ENCODE data around the gene ZNF835. TPM values are rescaled to one million over a fixed set of nuclear protein-coding genes. Genes with fewer than 3 reads are reported as not detected.

The ZNF835 gene
- not detected in 2 replicates for total RNA-seq (2013; cell fraction: nucleolus; rRNA removed)
- not detected in 2 replicates for total RNA-seq (2014; rRNA removed)
- not detected in 2 replicates for total RNA-seq (2014; rRNA removed; fragmentation: Illumina TruSeq; extraction: Trizol)
- total RNA-seq (2021), result not detected in 2 replicates
- polyA plus RNA-seq (2011; ENCODE audit: low read depth), result not detected
- polyA plus RNA-seq (2011; rRNA removed), result not detected in 2 replicates
- not detected in 2 replicates for polyA plus RNA-seq (2011; cell fraction: cytosol; rRNA removed)
- polyA plus RNA-seq (2011; cell fraction: nucleus; rRNA removed), result not detected in 2 replicates
- polyA plus RNA-seq (2012), result 0.03 TPM in 1 of 2 replicates, not detected in the other
- polyA plus RNA-seq (2014; fragmentation: Illumina TruSeq; extraction: Trizol), result not detected in 2 replicates
- not detected for polyA plus RNA-seq (2014; fragmentation: Nextera tagmentation; extraction: Ambion mirVana)
- not detected in 2 replicates for polyA plus RNA-seq (2014; rRNA removed)
- polyA plus RNA-seq (2016; fragmentation: Nextera tagmentation; extraction: Ambion mirVana), result not detected
- polyA minus RNA-seq (2011; rRNA and poly(A)+ RNA removed), result not detected in 2 replicates
- polyA minus RNA-seq (2011; cell fraction: cytosol; rRNA and poly(A)+ RNA removed), result not detected in 2 replicates
- not detected in 2 replicates for polyA minus RNA-seq (2011; cell fraction: nucleus; rRNA and poly(A)+ RNA removed)
- not detected for Bru-seq, nascent RNA
- BruChase-seq, experiment 1, labeled RNA remaining after a 6-hour chase, result not detected
- BruChase-seq, experiment 2, labeled RNA remaining after a 2-hour chase, result percentile 8 among the genes with signal in this experiment
- long read RNA-seq, experiment 1, result 0 reads
- long read RNA-seq, experiment 2, result 0 reads

DNA sequence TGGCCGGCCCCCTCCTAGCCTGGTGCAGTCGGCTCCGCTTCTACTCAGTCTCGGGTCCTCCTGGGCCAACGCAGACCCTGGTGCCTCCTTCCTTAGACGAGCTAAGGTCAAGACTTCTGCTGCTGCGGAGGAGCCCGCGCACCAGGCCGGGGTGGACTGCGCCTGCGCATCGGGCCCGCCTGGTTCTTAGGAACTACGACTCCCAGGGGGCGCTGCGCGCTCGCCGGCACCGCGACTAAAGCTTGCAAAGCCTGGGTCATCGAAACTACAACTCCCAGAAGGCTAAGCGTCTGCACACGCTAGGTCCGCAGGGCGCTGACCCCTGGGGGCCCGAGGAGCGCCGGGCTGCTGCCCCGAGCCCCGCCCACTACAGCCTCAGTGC, at the start of gene ZNF835:
ZNF835 (minus strand) TSS at position 145 of the 382 bp plus-strand sequence. CDS start 6,559 bp downstream, outside the sequence.
- no peaks in the 10 kb centered on the region for H4K20me1 ChIP-seq (ENCODE audit: control insufficient read depth, insufficient read depth)
- H3K27ac ChIP-seq (ENCODE audit: control insufficient read depth, insufficient read depth), result no peak within 1 kb of the TSS
- no peaks in the 10 kb centered on the region for H3K4me1 ChIP-seq (ENCODE audit: control insufficient read depth, insufficient read depth, low read length)
- BruUV-seq (replicated peaks), result no TSS peak
- H3K9me3 ChIP-seq (replicated peaks; ENCODE audit: control insufficient read depth, insufficient read depth, low read length), result peaks cover 4% of the 10 kb centered on the region; the same call in 2 of the 3 replicates
- H2AFZ ChIP-seq (ENCODE audit: control insufficient read depth, low read depth, low read length), result no peak within 1 kb of the TSS
- POLR2A ChIA-PET, result no interaction called here
- ATAC-seq, result no peak
- H3K79me2 ChIP-seq (ENCODE audit: control insufficient read depth, insufficient read depth, low read length), result no peaks in the 10 kb centered on the region
- RAD21 ChIA-PET (ENCODE audit: unreplicated experiment), result no interaction called here
- in situ Hi-C loops (cut with MboI), result no loop called here
- H3K27me3 ChIP-seq (replicated peaks in 1 of 2; ENCODE audit: control insufficient read depth in 2 of 2, insufficient read depth in 2 of 2, low read length in 1 of 2), result no peaks in the 10 kb centered on the region
- TF ChIP-seq EP300 (IDR thresholded peaks at IDR 0.05; ENCODE audit: borderline replicate concordance in 1 of 2, control insufficient read depth in 1 of 2, low read depth in 2 of 2, low read length in 2 of 2), result no peak
- TF ChIP-seq SIX5 (IDR thresholded peaks at IDR 0.05; ENCODE audit: low read depth, low read length, severe bottlenecking), result peak; percentile 18
- H3K36me3 ChIP-seq (ENCODE audit: control insufficient read depth in 2 of 2, insufficient read depth in 2 of 2, low read length in 1 of 2), result no peaks in the 10 kb centered on the region
- no peak for DNase-seq (ENCODE audit: low read depth, low spot score)
- no peak within 1 kb of the TSS for H3K4me3 ChIP-seq
- 35% methylated on average over 32 of the region's 32 CpGs for WGBS (ENCODE audit: insufficient coverage, insufficient replicate concordance, low lambda C conversion rate, missing lambda C conversion rate)
- CTCF ChIA-PET, result no interaction called here
- intact Hi-C loops (cut with micrococcal nuclease; ENCODE audit: unreplicated experiment), result no loop called here
- SMC1A ChIA-PET (ENCODE audit: uncharacterized antibody, unreplicated experiment), result no interaction called here
- no peak within 1 kb of the TSS for H3K9ac ChIP-seq (ENCODE audit: control insufficient read depth, insufficient read depth, low read length)
- H3K4me2 ChIP-seq (ENCODE audit: control insufficient read depth, insufficient read depth), result no peak within 1 kb of the TSS
- no peak for FAIRE-seq

DNA sequence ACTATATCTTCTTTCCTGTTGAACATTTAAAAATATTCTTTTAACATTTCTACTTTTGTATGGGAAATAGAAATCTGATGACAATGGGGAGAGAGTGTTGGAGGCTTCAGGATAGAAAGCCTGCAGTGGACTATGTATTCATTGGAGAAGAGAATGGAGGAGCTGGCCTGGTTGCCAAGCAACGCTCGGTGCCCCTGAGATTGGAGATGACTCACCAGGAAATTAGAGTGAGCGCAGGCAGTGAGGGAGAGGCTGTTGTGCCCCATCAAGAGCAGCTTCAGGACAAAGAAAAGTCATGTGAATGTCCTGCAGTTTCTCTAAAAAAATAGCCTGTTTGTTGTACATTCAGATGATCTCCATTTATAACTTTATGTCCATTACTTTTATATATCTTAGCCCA, 48.7 kb upstream of the ZNF835 start:
- Histone ChIP-seq H3K4me3 (no peak overlapping the region), H3K4me1 (ENCODE audit: control insufficient read depth, insufficient read depth, low read length) (no peaks in the 10 kb centered on the region), H3K9me3 (replicated peaks; ENCODE audit: control insufficient read depth, insufficient read depth, low read length) (no peaks in the 10 kb centered on the region; the same call in 2 of the 3 replicates), H3K79me2 (ENCODE audit: control insufficient read depth, insufficient read depth, low read length) (no peaks in the 10 kb centered on the region), H3K27ac (ENCODE audit: control insufficient read depth, insufficient read depth) (no peak overlapping the region), H3K4me2 (ENCODE audit: control insufficient read depth, insufficient read depth) (no peak overlapping the region), H3K27me3 (replicated peaks in 1 of 2; ENCODE audit: control insufficient read depth in 2 of 2, insufficient read depth in 2 of 2, low read length in 1 of 2) (no peaks in the 10 kb centered on the region), H3K36me3 (ENCODE audit: control insufficient read depth in 2 of 2, insufficient read depth in 2 of 2, low read length in 1 of 2) (no peaks in the 10 kb centered on the region), H2AFZ (ENCODE audit: control insufficient read depth, low read depth, low read length) (no peak overlapping the region), H3K9ac (ENCODE audit: control insufficient read depth, insufficient read depth, low read length) (no peak overlapping the region), H4K20me1 (ENCODE audit: control insufficient read depth, insufficient read depth) (no peaks in the 10 kb centered on the region)
- ChIA-PET SMC1A (ENCODE audit: uncharacterized antibody, unreplicated experiment) (no interaction called here), RAD21 (ENCODE audit: unreplicated experiment) (no interaction called here), POLR2A (no interaction called here), CTCF (no interaction called here)
- intact Hi-C loops (cut with micrococcal nuclease; ENCODE audit: unreplicated experiment), result no loop called here
- DNase-seq (ENCODE audit: low read depth, low spot score) (no peak), ATAC-seq (no peak), FAIRE-seq (no peak)
- 10% methylated on average over 3 of the region's 3 CpGs for WGBS (ENCODE audit: insufficient coverage, insufficient replicate concordance, low lambda C conversion rate, missing lambda C conversion rate)
- no TSS peak for BruUV-seq (replicated peaks)
- in situ Hi-C loops (cut with MboI), result no loop called here
- TF ChIP-seq CHD4 (IDR thresholded peaks at IDR 0.05) (no peak), YBX1 (IDR thresholded peaks at IDR 0.05) (no peak)
- TF ChIP-seq, protein P1, sequence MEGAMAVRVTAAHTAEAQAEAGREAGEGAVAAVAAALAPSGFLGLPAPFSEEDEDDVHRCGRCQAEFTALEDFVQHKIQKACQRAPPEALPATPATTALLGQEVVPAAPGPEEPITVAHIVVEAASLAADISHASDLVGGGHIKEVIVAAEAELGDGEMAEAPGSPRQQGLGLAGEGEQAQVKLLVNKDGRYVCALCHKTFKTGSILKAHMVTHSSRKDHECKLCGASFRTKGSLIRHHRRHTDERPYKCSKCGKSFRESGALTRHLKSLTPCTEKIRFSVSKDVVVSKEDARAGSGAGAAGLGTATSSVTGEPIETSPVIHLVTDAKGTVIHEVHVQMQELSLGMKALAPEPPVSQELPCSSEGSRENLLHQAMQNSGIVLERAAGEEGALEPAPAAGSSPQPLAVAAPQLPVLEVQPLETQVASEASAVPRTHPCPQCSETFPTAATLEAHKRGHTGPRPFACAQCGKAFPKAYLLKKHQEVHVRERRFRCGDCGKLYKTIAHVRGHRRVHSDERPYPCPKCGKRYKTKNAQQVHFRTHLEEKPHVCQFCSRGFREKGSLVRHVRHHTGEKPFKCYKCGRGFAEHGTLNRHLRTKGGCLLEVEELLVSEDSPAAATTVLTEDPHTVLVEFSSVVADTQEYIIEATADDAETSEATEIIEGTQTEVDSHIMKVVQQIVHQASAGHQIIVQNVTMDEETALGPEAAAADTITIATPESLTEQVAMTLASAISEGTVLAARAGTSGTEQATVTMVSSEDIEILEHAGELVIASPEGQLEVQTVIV (IDR thresholded peaks at IDR 0.05; ENCODE audit: borderline replicate concordance, partially characterized antibody), result no peak
- TF ChIP-seq, protein P2, sequence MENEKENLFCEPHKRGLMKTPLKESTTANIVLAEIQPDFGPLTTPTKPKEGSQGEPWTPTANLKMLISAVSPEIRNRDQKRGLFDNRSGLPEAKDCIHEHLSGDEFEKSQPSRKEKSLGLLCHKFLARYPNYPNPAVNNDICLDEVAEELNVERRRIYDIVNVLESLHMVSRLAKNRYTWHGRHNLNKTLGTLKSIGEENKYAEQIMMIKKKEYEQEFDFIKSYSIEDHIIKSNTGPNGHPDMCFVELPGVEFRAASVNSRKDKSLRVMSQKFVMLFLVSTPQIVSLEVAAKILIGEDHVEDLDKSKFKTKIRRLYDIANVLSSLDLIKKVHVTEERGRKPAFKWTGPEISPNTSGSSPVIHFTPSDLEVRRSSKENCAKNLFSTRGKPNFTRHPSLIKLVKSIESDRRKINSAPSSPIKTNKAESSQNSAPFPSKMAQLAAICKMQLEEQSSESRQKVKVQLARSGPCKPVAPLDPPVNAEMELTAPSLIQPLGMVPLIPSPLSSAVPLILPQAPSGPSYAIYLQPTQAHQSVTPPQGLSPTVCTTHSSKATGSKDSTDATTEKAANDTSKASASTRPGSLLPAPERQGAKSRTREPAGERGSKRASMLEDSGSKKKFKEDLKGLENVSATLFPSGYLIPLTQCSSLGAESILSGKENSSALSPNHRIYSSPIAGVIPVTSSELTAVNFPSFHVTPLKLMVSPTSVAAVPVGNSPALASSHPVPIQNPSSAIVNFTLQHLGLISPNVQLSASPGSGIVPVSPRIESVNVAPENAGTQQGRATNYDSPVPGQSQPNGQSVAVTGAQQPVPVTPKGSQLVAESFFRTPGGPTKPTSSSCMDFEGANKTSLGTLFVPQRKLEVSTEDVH (IDR thresholded peaks at IDR 0.05; ENCODE audit: low read depth, partially characterized antibody), result no peak
- TF ChIP-seq, protein P3, sequence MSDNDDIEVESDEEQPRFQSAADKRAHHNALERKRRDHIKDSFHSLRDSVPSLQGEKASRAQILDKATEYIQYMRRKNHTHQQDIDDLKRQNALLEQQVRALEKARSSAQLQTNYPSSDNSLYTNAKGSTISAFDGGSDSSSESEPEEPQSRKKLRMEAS (IDR thresholded peaks at IDR 0.05; ENCODE audit: low read depth, low read length), result no peak

Measured in GM12878 (cell line).